K562 (cell line): ENCODE results near the gene CXCL17. TPM values are rescaled to one million over a fixed set of nuclear protein-coding genes. Genes with fewer than 3 reads are reported as not detected.

Experiments
- AFF1 ChIP-seq, 2 experiments: fragments of 450-650 bp; IDR thresholded peaks; 2 replicates each; pipeline ENCODE4 v1.6.1; 2018; ENCODE audit warnings: mild to moderate bottlenecking in 2 of 2, low read depth in 1 of 2; ENCODE audit not compliant: partially characterized antibody in 2 of 2
- ARID1B ChIP-seq: fragments of 450-650 bp; IDR thresholded peaks from 2 replicates; pipeline ENCODE4 v1.6.1; 2016; ENCODE audit warnings: antibody characterized with exemption, mild to moderate bottlenecking, inconsistent platforms
- ARID2 ChIP-seq: fragments of 450-650 bp; IDR thresholded peaks from 2 replicates; pipeline ENCODE4 v1.6.1; 2017; ENCODE audit warnings: antibody characterized with exemption, mild to moderate bottlenecking
- CBX1 ChIP-seq: sonication (generic); IDR thresholded peaks from 2 replicates; pipeline ENCODE4 v1.6.1; 2016; ENCODE audit warnings: antibody characterized with exemption, low read depth, mild to moderate bottlenecking
- CREM ChIP-seq: IDR thresholded peaks from 2 replicates; pipeline ENCODE4 v1.6.1; 2014; ENCODE audit warnings: antibody characterized with exemption, low read depth
- EP400 ChIP-seq: fragments of 450-650 bp; IDR thresholded peaks from 2 replicates; pipeline ENCODE4 v1.6.1; 2017; ENCODE audit warnings: antibody characterized with exemption, mild to moderate bottlenecking, moderate library complexity
- GTF2B ChIP-seq: IDR thresholded peaks from 2 replicates; pipeline ENCODE4 v1.6.1; 2011; ENCODE audit not compliant: insufficient read length; ENCODE audit errors: extremely low read depth
- MAZ ChIP-seq, 2 experiments: fragments of 450-650 bp in 1 of 2; sonication (generic) in 1 of 2; formaldehyde crosslinking; IDR thresholded peaks in 1 of 2; conservative IDR thresholded peaks in 1 of 2; 2 replicates each; pipeline versions ENCODE4 v1.4.0 to v1.5.0; 2020; ENCODE audit warnings: mild to moderate bottlenecking in 1 of 2, missing genetic modification reagents in 1 of 2
- POLR2A ChIP-seq: fragments of 450-650 bp; conservative IDR thresholded peaks from 2 replicates; pipeline ENCODE4 v1.6.1; 2016
- POLR3A ChIP-seq: IDR thresholded peaks from 2 replicates; pipeline ENCODE4 v1.6.1; 2011; ENCODE audit warnings: borderline replicate concordance, mild to moderate bottlenecking, moderate library complexity; ENCODE audit not compliant: insufficient read length, insufficient read depth; ENCODE audit errors: extremely low read depth
- PPARD ChIP-seq: fragments of 250-450 bp; sonication (Bioruptor Pico); IDR thresholded peaks from 2 replicates; pipeline ENCODE4 v1.8.0; 2022; ENCODE audit warnings: inconsistent platforms, mild to moderate bottlenecking, moderate library complexity
- RAD21 ChIP-seq, 2 experiments: fragments of 250-450 bp in 1 of 2; fragments of 450-650 bp in 1 of 2; sonication (Bioruptor Pico) in 1 of 2; formaldehyde crosslinking in 1 of 2; IDR thresholded peaks in 1 of 2; conservative IDR thresholded peaks in 1 of 2; 2 replicates each; pipeline versions ENCODE4 v1.4.0 to v1.8.0; 2020 to 2022; ENCODE audit warnings: mild to moderate bottlenecking in 2 of 2, moderate library complexity in 1 of 2
- RBM25 ChIP-seq: fragments of 200-400 bp; formaldehyde crosslinking; IDR thresholded peaks from 2 replicates; pipeline ENCODE4 v1.6.1; 2018; ENCODE audit warnings: low read length, low read depth, moderate library complexity; ENCODE audit not compliant: severe bottlenecking
- UBTF ChIP-seq, 2 experiments: IDR thresholded peaks; 2 replicates each; pipeline ENCODE4 v1.6.1; 2012; ENCODE audit warnings: improper control_type of control experiment in 2 of 2, low read depth in 2 of 2, low read length in 2 of 2, borderline replicate concordance in 1 of 2
- ZBTB33 ChIP-seq: sonication (generic); formaldehyde crosslinking; IDR thresholded peaks from 2 replicates; pipeline ENCODE4 v1.8.1; 2023; ENCODE audit warnings: mild to moderate bottlenecking, missing genetic modification reagents
- ZNF444 ChIP-seq: fragments of 250-450 bp; sonication (Bioruptor Pico); IDR thresholded peaks from 2 replicates; pipeline ENCODE4 v1.4.0; 2020; ENCODE audit warnings: mild to moderate bottlenecking, moderate library complexity
- ZNF586 ChIP-seq: fragments of 450-650 bp; formaldehyde crosslinking; conservative IDR thresholded peaks from 2 replicates; pipeline ENCODE4 v1.4.0; 2020; ENCODE audit warnings: mild to moderate bottlenecking, moderate library complexity
- polyA plus RNA-seq, 8 experiments: library from polyadenylated mRNA; depleted of rRNA in 4 of 8; stranded (reverse) in 5 of 8; unstranded in 3 of 8; fragments of >200 nt; fragmentation: Nextera tagmentation in 2 of 8; fragmentation: Illumina TruSeq in 1 of 8; extraction: Ambion mirVana in 2 of 8; extraction: Trizol in 1 of 8; gene quantifications; 2 replicates each; pipeline versions ENCODE4 v1.2.1 to v1.2.3, GENCODE V29; 2011 to 2014; ENCODE audit warnings: inconsistent platforms in 1 of 8, missing spikeins in 1 of 8
- total RNA-seq, 7 experiments: library from RNA; depleted of rRNA in 6 of 7; stranded (reverse); fragments of >200 nt in 6 of 7; fragmentation: Illumina TruSeq in 2 of 7; extraction: Trizol in 2 of 7; gene quantifications; 2 replicates each; pipeline versions ENCODE4 v1.2.1 to v1.2.3, GENCODE V29; 2011 to 2021; ENCODE audit warnings: low replicate concordance in 1 of 7

Gene CXCL17
- total and polyA plus RNA-seq, 9 of the 15 experiments (the other 6 are each of a cell fraction or from before 2014, with no cell fraction given): 0.10 to 0.15 TPM; not detected in 7

- TF ChIP-seq AFF1 (IDR thresholded peaks at IDR 0.05; ENCODE audit: low read depth in 1 of 2, partially characterized antibody in 2 of 2) (no peak), GTF2B (no peak), MAZ (CRISPR knock-in tag; conservative IDR thresholded peaks at IDR 0.05 in 1 of 2, IDR thresholded peaks at IDR 0.05 in 1 of 2) (peak in 1 of 2 experiments; percentile 55; a peak in 1 of 4 replicates), ZBTB33 (CRISPR knock-in tag) (no peak), RAD21 (CRISPR knock-in tag; conservative IDR thresholded peaks at IDR 0.05 in 1 of 2, IDR thresholded peaks at IDR 0.05 in 1 of 2) (peak; percentile 24 to 75; a peak in 2 of 4 replicates), PPARD (no peak), POLR3A (no peak), EP400 (no peak), ARID2 (no peak), RBM25 (peak; percentile 64), ARID1B (no peak), CREM (peak; percentile 69), ZNF444 (CRISPR knock-in tag) (no peak), CBX1 (peak; percentile 66; the same call in 1 of the 2 replicates), POLR2A (no peak), UBTF (IDR thresholded peaks at IDR 0.05; ENCODE audit: borderline replicate concordance in 1 of 2, low read depth in 2 of 2, low read length in 2 of 2) (no peak), ZNF586 (CRISPR knock-in tag) (no peak)
These were observed 22.6 kb downstream of the CXCL17 start (continued) for GRCh38 chr19:42420055-42420544.
